ENCODE data around the gene NFIB.

DNA sequence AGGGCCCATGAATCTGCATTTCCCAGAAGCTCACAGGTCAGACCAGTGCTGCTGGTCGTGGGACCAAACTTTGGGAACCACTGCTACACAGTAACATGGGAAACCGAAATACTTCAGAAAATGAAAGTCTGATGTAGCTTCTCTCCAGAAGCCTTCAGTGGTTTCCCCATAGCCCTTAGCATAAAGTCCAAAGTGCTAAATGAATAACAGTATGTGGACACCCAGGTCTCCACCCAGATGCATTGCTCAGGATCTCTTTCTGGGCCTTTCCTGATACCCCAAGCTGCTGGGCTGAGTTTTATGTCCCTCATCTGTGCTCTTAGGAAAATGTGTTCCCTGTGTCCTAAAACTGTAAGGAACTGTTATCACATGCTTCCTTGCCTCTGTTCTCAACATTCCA, 100.4 kb downstream of the NFIB start:
- TF ChIP-seq, protein P1, sequence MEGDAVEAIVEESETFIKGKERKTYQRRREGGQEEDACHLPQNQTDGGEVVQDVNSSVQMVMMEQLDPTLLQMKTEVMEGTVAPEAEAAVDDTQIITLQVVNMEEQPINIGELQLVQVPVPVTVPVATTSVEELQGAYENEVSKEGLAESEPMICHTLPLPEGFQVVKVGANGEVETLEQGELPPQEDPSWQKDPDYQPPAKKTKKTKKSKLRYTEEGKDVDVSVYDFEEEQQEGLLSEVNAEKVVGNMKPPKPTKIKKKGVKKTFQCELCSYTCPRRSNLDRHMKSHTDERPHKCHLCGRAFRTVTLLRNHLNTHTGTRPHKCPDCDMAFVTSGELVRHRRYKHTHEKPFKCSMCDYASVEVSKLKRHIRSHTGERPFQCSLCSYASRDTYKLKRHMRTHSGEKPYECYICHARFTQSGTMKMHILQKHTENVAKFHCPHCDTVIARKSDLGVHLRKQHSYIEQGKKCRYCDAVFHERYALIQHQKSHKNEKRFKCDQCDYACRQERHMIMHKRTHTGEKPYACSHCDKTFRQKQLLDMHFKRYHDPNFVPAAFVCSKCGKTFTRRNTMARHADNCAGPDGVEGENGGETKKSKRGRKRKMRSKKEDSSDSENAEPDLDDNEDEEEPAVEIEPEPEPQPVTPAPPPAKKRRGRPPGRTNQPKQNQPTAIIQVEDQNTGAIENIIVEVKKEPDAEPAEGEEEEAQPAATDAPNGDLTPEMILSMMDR (conservative IDR thresholded peaks at IDR 0.05 in 1 of 2, IDR thresholded peaks at IDR 0.05 in 1 of 2; ENCODE audit: low read depth in 1 of 2, low read length in 2 of 2) = no peak
- no peak for TF ChIP-seq EZH2 (IDR thresholded peaks at IDR 0.05; ENCODE audit: low read length, missing control alignments)
